NCI-H128 (cell line): ENCODE results near the gene TENM4.

Experiments used
- DNase-seq: peaks from one replicate; lab custom pipeline; 2025; ENCODE audit not compliant: unreplicated experiment; lab: John Stamatoyannopoulos, UW

The TENM4 gene

GRCh38 chr11:79092791-79093353 lies 348.0 kb downstream of the TENM4 start:
- no peak for DNase-seq

- DNase-seq = no peak
Observed at GRCh38 chr11:79090191-79090705, 350.6 kb downstream of the TENM4 start.

GRCh38 chr11:79089601-79090000 lies 351.2 kb downstream of the TENM4 start:
- no peak for DNase-seq

- DNase-seq = no peak
Observed at GRCh38 chr11:79088967-79089366, 351.9 kb downstream of the TENM4 start.

GRCh38 chr11:79087961-79088318 lies 352.9 kb downstream of the TENM4 start:
- DNase-seq = no peak

- DNase-seq = no peak
Observed at GRCh38 chr11:79087238-79087960, 353.4 kb downstream of the TENM4 start.

- no peak for DNase-seq
Observed at GRCh38 chr11:79086056-79086455, 354.8 kb downstream of the TENM4 start.

GRCh38 chr11:79084382-79084781 lies 356.4 kb downstream of the TENM4 start:
- DNase-seq = no peak

GRCh38 chr11:79083352-79083751 lies 357.5 kb downstream of the TENM4 start:
- no peak for DNase-seq

- DNase-seq = no peak
Observed at GRCh38 chr11:79082907-79083306, 357.9 kb downstream of the TENM4 start.

GRCh38 chr11:79082280-79082679 lies 358.6 kb downstream of the TENM4 start:
- no peak for DNase-seq

GRCh38 chr11:79081471-79082031 lies 359.3 kb downstream of the TENM4 start:
- no peak for DNase-seq

- DNase-seq = no peak
Observed at GRCh38 chr11:79080551-79080950, 360.3 kb downstream of the TENM4 start.

- DNase-seq = no peak
Observed at GRCh38 chr11:79078999-79079398, 361.8 kb downstream of the TENM4 start.

- DNase-seq = no peak
Observed at GRCh38 chr11:79078456-79078855, 362.4 kb downstream of the TENM4 start.

GRCh38 chr11:79077702-79078330 lies 363.0 kb downstream of the TENM4 start:
- no peak for DNase-seq

GRCh38 chr11:79076526-79077115 lies 364.2 kb downstream of the TENM4 start:
- DNase-seq = no peak

- DNase-seq = no peak
Observed at GRCh38 chr11:79074547-79074946, 366.3 kb downstream of the TENM4 start.

- no peak for DNase-seq
Observed at GRCh38 chr11:79071190-79071589, 369.6 kb downstream of the TENM4 start.

GRCh38 chr11:79070518-79070917 lies 370.3 kb downstream of the TENM4 start:
- DNase-seq = no peak

- no peak for DNase-seq
Observed at GRCh38 chr11:79069504-79069903, 371.3 kb downstream of the TENM4 start.

GRCh38 chr11:79068356-79068755 lies 372.5 kb downstream of the TENM4 start:
- no peak for DNase-seq
